Liver (tissue), 9 donors: ENCODE results near the gene PRR36. TPM values are rescaled to one million over a fixed set of nuclear protein-coding genes. Genes with fewer than 3 reads are reported as not detected.

Experiments used
- DNase-seq: peaks from one replicate; pipeline ENCODE4 v3.0.0-alpha.2; 2017; ENCODE audit warnings: low spot score
- H3K27ac ChIP-seq, 2 donors: one replicate each; pipeline ENCODE4 v1.7.0; 2013; ENCODE audit warnings: inconsistent platforms in 2 of 2, low read length in 2 of 2, control low read depth in 1 of 2, low read depth in 1 of 2, mild to moderate bottlenecking in 1 of 2
- H3K27me3 ChIP-seq, 4 donors: one replicate each; pipeline versions ENCODE4 v1.6.1 to v1.7.0; 2013; ENCODE audit warnings: low read length in 3 of 4, inconsistent platforms in 1 of 4, mild to moderate bottlenecking in 1 of 4, moderate library complexity in 1 of 4; ENCODE audit not compliant: control insufficient read depth in 4 of 4, insufficient read depth in 4 of 4
- H3K36me3 ChIP-seq, 4 donors: one replicate each; pipeline versions ENCODE4 v1.6.1 to v1.7.0; 2013; ENCODE audit warnings: low read length in 3 of 4, mild to moderate bottlenecking in 3 of 4, low read depth in 1 of 4, moderate library complexity in 1 of 4; ENCODE audit not compliant: control insufficient read depth in 4 of 4, insufficient read depth in 3 of 4
- H3K4me1 ChIP-seq, 4 donors: one replicate each; pipeline versions ENCODE4 v1.6.1 to v1.7.0; 2013; ENCODE audit warnings: low read length in 3 of 4, mild to moderate bottlenecking in 3 of 4, moderate library complexity in 1 of 4; ENCODE audit not compliant: control insufficient read depth in 4 of 4, insufficient read depth in 4 of 4
- H3K4me3 ChIP-seq, 3 donors: one replicate each; pipeline versions ENCODE4 v1.6.1 to v1.7.0; 2013; ENCODE audit warnings: low read length in 3 of 3, control low read depth in 1 of 3, low read depth in 1 of 3, mild to moderate bottlenecking in 1 of 3
- H3K9ac ChIP-seq, 2 donors: one replicate each; pipeline ENCODE4 v1.7.0; 2013; ENCODE audit warnings: low read length in 2 of 2, mild to moderate bottlenecking in 2 of 2, moderate library complexity in 2 of 2, control low read depth in 1 of 2, low read depth in 1 of 2
- H3K9me3 ChIP-seq, 4 donors: one replicate each; pipeline versions ENCODE4 v1.6.1 to v1.7.0; 2013; ENCODE audit warnings: low read length in 3 of 4; ENCODE audit not compliant: control insufficient read depth in 4 of 4
- ATF3 ChIP-seq: IDR thresholded peaks from 2 replicates; pipeline ENCODE4 v1.6.1; 2016; ENCODE audit warnings: antibody characterized with exemption
- EGR1 ChIP-seq, 2 donors: IDR thresholded peaks; 2 replicates each; pipeline ENCODE4 v1.6.1; 2016 to 2018; ENCODE audit warnings: antibody characterized with exemption in 2 of 2, low read depth in 2 of 2
- FOXA1 ChIP-seq: IDR thresholded peaks from 2 replicates; pipeline ENCODE4 v1.6.1; 2016; ENCODE audit warnings: antibody characterized with exemption
- HNF4A ChIP-seq, 2 donors: conservative IDR thresholded peaks; 2 replicates each; pipeline ENCODE4 v1.6.1; 2016; ENCODE audit warnings: antibody characterized with exemption in 2 of 2, mild to moderate bottlenecking in 2 of 2
- RAD21 ChIP-seq, 2 donors: IDR thresholded peaks; 2 replicates each; pipeline ENCODE4 v1.6.1; 2016; ENCODE audit warnings: antibody characterized with exemption in 2 of 2, mild to moderate bottlenecking in 2 of 2
- REST ChIP-seq: IDR thresholded peaks from 2 replicates; pipeline ENCODE4 v1.6.1; 2016; ENCODE audit warnings: antibody characterized with exemption, mild to moderate bottlenecking
- RXRA ChIP-seq, 2 donors: IDR thresholded peaks; 2 replicates each; pipeline ENCODE4 v1.6.1; 2017 to 2018; ENCODE audit warnings: antibody characterized with exemption in 2 of 2, mild to moderate bottlenecking in 1 of 2
- TAF1 ChIP-seq: conservative IDR thresholded peaks from 2 replicates; pipeline ENCODE4 v1.6.1; 2016; ENCODE audit warnings: antibody characterized with exemption, mild to moderate bottlenecking
- WGBS: extraction: QIAGEN DNeasy Blood & Tissue Kit; methylation state at CpG from one replicate; pipeline ENCODE4 v1.1.7; 2013; 5-methylcytosine and 5-hydroxymethylcytosine counted together
- polyA plus RNA-seq, 2 donors: library from polyadenylated mRNA; stranded (reverse) in 1 of 2; unstranded in 1 of 2; fragments of 200-250 nt in 1 of 2; fragments of >200 nt in 1 of 2; fragmentation: Nextera tagmentation in 1 of 2; extraction: Ambion mirVana in 1 of 2; gene quantifications; one replicate each; pipeline versions ENCODE4 v1.2.1 to v1.2.3, GENCODE V29; 2013 to 2015
- total RNA-seq, 2 donors: library from RNA; depleted of rRNA; stranded (reverse); fragments of >200 nt; gene quantifications; one replicate each; pipeline ENCODE4 v1.2.3, GENCODE V29; 2014
- donor health status: healthy.
- donor health status: healthy.
- donor health status: healthy.
- donor health status: healthy.
- donor health status: healthy.

PRR36 gene
- total and polyA plus RNA-seq, 4 donors, result 0.02 to 0.03 TPM; not detected in 2

- no peaks in the 10 kb centered on the region for H3K4me1 ChIP-seq
- H3K9ac ChIP-seq, result no peak overlapping the region
- H3K4me3 ChIP-seq, result no peak overlapping the region
- DNase-seq, result no peak
- H3K9me3 ChIP-seq, result no peaks in the 10 kb centered on the region
- H3K27ac ChIP-seq, result no peak overlapping the region
- TF ChIP-seq TAF1, result no peak
- no peaks in the 10 kb centered on the region for H3K36me3 ChIP-seq
- 91% methylated on average over 3 of the region's 3 CpGs for WGBS
- no peaks in the 10 kb centered on the region for H3K27me3 ChIP-seq
Measured at GRCh38 chr19:7881910-7882309, 7.7 kb upstream of the PRR36 start.

- H3K4me3 ChIP-seq, result no peak overlapping the region
- no peaks in the 10 kb centered on the region for H3K36me3 ChIP-seq
- no peaks in the 10 kb centered on the region for H3K4me1 ChIP-seq
- H3K9ac ChIP-seq, result no peak overlapping the region
- H3K27ac ChIP-seq, result no peak overlapping the region
- H3K27me3 ChIP-seq, result peaks cover 0 to 2% (median 0%) of the 10 kb centered on the region in 4 donors
- TF ChIP-seq ATF3, result no peak
- TF ChIP-seq HNF4A (conservative IDR thresholded peaks at IDR 0.05), result no peak
- TF ChIP-seq FOXA1, result no peak
- no peak for DNase-seq
- WGBS, result 87% methylated on average over 19 of the region's 19 CpGs
- H3K9me3 ChIP-seq, result no peaks in the 10 kb centered on the region
Measured at GRCh38 chr19:7879836-7880235, 5.6 kb upstream of the PRR36 start.

GRCh38 chr19:7879111-7879807, 5.1 kb upstream of the PRR36 start:
- no peak overlapping the region for H3K4me3 ChIP-seq
- H3K9me3 ChIP-seq, result no peaks in the 10 kb centered on the region
- DNase-seq, result no peak
- H3K27me3 ChIP-seq, result peaks cover 0 to 4% (median 0%) of the 10 kb centered on the region in 4 donors
- no peak for TF ChIP-seq RXRA (IDR thresholded peaks at IDR 0.05)
- TF ChIP-seq EGR1 (IDR thresholded peaks at IDR 0.05; ENCODE audit: low read depth in 2 of 2), result no peak
- no peak for TF ChIP-seq REST
- TF ChIP-seq FOXA1, result no peak
- TF ChIP-seq HNF4A (conservative IDR thresholded peaks at IDR 0.05), result no peak
- TF ChIP-seq RAD21 (IDR thresholded peaks at IDR 0.05), result no peak
- no peaks in the 10 kb centered on the region for H3K36me3 ChIP-seq
- no peaks in the 10 kb centered on the region for H3K4me1 ChIP-seq
- no peak overlapping the region for H3K9ac ChIP-seq
- WGBS, result 82% methylated on average over 18 of the region's 18 CpGs
- H3K27ac ChIP-seq, result no peak overlapping the region
